ENCODE results near the gene COMTD1.

Gene COMTD1

GRCh38 chr10:75209921-75210281 is 25.9 kb downstream of the COMTD1 start (continued):
- TF ChIP-seq, protein P1, sequence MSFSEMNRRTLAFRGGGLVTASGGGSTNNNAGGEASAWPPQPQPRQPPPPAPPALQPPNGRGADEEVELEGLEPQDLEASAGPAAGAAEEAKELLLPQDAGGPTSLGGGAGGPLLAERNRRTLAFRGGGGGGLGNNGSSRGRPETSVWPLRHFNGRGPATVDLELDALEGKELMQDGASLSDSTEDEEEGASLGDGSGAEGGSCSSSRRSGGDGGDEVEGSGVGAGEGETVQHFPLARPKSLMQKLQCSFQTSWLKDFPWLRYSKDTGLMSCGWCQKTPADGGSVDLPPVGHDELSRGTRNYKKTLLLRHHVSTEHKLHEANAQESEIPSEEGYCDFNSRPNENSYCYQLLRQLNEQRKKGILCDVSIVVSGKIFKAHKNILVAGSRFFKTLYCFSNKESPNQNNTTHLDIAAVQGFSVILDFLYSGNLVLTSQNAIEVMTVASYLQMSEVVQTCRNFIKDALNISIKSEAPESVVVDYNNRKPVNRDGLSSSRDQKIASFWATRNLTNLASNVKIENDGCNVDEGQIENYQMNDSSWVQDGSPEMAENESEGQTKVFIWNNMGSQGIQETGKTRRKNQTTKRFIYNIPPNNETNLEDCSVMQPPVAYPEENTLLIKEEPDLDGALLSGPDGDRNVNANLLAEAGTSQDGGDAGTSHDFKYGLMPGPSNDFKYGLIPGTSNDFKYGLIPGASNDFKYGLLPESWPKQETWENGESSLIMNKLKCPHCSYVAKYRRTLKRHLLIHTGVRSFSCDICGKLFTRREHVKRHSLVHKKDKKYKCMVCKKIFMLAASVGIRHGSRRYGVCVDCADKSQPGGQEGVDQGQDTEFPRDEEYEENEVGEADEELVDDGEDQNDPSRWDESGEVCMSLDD (tag by site-specific recombination; IDR thresholded peaks at IDR 0.05), result no peak
- TF ChIP-seq YY1 (tag by site-specific recombination; IDR thresholded peaks at IDR 0.05), result peak; percentile 5; the same call in 1 of the 2 replicates
- TF ChIP-seq ZNF324 (tag by site-specific recombination; IDR thresholded peaks at IDR 0.05), result 0 out of 2 replicates have a peak, but pooled peaks have one; percentile 18
- no peak for TF ChIP-seq ZNF645 (tag by site-specific recombination; IDR thresholded peaks at IDR 0.05)
- no peak for TF ChIP-seq ZNF292 (tag by site-specific recombination; IDR thresholded peaks at IDR 0.05; ENCODE audit: borderline replicate concordance, low read depth)

DNA sequence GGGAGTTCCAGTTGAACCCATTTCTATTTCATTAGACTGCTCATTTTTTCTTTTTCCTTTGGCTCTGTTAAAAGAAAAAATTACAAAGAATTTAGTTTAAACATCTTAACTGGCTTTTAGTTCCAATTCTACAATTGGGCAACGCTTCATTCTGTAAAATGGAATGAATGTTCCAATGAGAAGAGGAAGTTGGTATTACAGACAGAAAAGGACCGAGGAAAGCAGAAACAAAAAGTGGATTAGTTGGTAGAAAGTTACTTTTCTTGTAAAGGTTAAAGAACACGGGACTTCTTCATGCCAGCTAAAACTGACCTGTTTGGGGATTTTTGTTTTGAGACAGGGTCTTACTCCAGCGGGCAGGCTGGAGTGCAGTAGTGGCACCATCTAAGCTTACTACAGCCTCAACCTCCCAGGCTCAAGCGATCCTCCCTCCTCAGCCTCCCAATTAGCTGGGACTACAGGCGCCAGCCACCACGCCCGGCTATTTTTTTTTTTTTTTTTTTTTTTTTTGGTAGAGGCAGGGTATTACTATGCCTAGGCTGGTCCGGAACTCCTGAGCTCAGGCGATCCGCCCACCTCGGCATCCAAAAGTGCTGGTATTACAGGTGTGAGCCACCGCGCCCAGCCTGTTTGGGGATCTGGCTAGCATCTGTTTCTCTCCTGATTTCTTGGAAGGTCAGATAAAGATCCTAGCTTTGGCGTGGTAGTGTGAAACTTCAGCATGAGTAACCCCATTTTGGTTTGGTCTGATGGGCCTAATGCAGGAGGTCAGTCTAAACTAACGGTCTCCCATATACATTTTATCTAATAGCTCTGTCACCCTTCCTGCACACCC is 26.5 kb downstream of the COMTD1 start:
- Histone ChIP-seq H3K36me3 (ENCODE audit: control insufficient read depth in 2 of 2, insufficient read depth in 1 of 2, low read length in 2 of 2) (peaks cover 15 to 25% of the 10 kb centered on the region in 2 experiments; a peak in 2 of 3 replicates), H3K9me3 (ENCODE audit: control insufficient read depth, insufficient read depth, low read depth, low read length) (no peaks in the 10 kb centered on the region), H3K4me1 (ENCODE audit: control insufficient read depth, insufficient read depth, low read length) (peaks cover 2% of the 10 kb centered on the region; the same call in 1 of the 2 replicates), H3K4me3 (ENCODE audit: low read depth, low read length) (peak overlapping the region; percentile 95), H3K27ac (ENCODE audit: extremely low read depth, low read depth, low read length) (peak overlapping the region; percentile 97; the same call in 1 of the 2 replicates)
- CTCF ChIA-PET, result interaction anchor here (0.9 to 1.3 kb wide), 6 partner anchors 15 to 27 kb away, joined by 3 to 6 read pairs (median 4); partner anchors contain the start of gene COMTD1
- POLR2A ChIA-PET, result interaction anchor here (0.6 to 3.4 kb wide), 9 partner anchors 8 to 1209 kb away, joined by 3 to 36 read pairs (median 8); partner anchors contain the start of gene COMTD1
- 0 out of 2 replicates have a peak, but pooled peaks have one; percentile 16 for TF ChIP-seq KLF7 (tag by site-specific recombination; IDR thresholded peaks at IDR 0.05; ENCODE audit: borderline replicate concordance)
- TF ChIP-seq, protein P2, sequence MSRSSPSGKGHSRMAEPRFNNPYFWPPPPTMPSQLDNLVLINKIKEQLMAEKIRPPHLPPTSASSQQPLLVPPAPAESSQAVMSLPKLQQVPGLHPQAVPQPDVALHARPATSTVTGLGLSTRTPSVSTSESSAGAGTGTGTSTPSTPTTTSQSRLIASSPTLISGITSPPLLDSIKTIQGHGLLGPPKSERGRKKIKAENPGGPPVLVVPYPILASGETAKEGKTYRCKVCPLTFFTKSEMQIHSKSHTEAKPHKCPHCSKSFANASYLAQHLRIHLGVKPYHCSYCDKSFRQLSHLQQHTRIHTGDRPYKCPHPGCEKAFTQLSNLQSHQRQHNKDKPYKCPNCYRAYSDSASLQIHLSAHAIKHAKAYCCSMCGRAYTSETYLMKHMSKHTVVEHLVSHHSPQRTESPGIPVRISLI (tag by site-specific recombination; IDR thresholded peaks at IDR 0.05), result 0 out of 2 replicates have a peak, but pooled peaks have one; percentile 15
- 0 out of 2 replicates have a peak, but pooled peaks have one; percentile 8 for TF ChIP-seq ZNF600 (tag by site-specific recombination; IDR thresholded peaks at IDR 0.05)
- no peak for TF ChIP-seq ZNF561 (tag by site-specific recombination; IDR thresholded peaks at IDR 0.05; ENCODE audit: borderline replicate concordance)
- peak; percentile 11; the same call in 1 of the 2 replicates for TF ChIP-seq YY1 (tag by site-specific recombination; IDR thresholded peaks at IDR 0.05)

GRCh38 chr10:75208181-75208580 is 27.6 kb downstream of the COMTD1 start:
- H3K27ac ChIP-seq (ENCODE audit: extremely low read depth, low read depth, low read length), result no peak overlapping the region
- no peak overlapping the region for H3K4me3 ChIP-seq (ENCODE audit: low read depth, low read length)
- no peaks in the 10 kb centered on the region for H3K9me3 ChIP-seq (ENCODE audit: control insufficient read depth, insufficient read depth, low read depth, low read length)
- TF ChIP-seq ZNF521 (tag by site-specific recombination; IDR thresholded peaks at IDR 0.05) (no peak), ZNF449 (tag by site-specific recombination; IDR thresholded peaks at IDR 0.05) (peak; percentile 100)
- peaks cover 9 to 15% of the 10 kb centered on the region in 2 experiments; a peak in 2 of 3 replicates for H3K36me3 ChIP-seq (ENCODE audit: control insufficient read depth in 2 of 2, insufficient read depth in 1 of 2, low read length in 2 of 2)
- H3K4me1 ChIP-seq (ENCODE audit: control insufficient read depth, insufficient read depth, low read length), result peaks cover 2% of the 10 kb centered on the region; the same call in 1 of the 2 replicates
- ChIA-PET CTCF (interaction anchor here (1.1 kb wide), 1 partner anchor 23 kb away, joined by 4 read pairs; no protein-coding TSS in a partner anchor), POLR2A (no interaction called here)

Data from HEK293 (cell line).